Astrocyte (in vitro differentiated cells and primary cell): Measurements from ENCODE around the gene ESPNL. TPM values are rescaled to one million over a fixed set of nuclear protein-coding genes. Genes with fewer than 3 reads are reported as not detected.

Experiments
- DNase-seq: peaks from one replicate; pipeline ENCODE4 v3.0.0-alpha.2; 2010; ENCODE audit warnings: low read depth
- FAIRE-seq: peaks from 2 replicates; lab custom pipeline; 2011; peaks lifted over from hg19 to GRCh38; lab: Jason Lieb, UNC
- H2AFZ ChIP-seq: 2 replicates; pipeline ENCODE4 v1.6.0; 2012; ENCODE audit warnings: low read depth, low read length, inconsistent platforms
- H3K27ac ChIP-seq: 2 replicates; pipeline ENCODE4 v1.5.1; 2011; ENCODE audit warnings: low read depth, low read length, inconsistent platforms
- H3K27me3 ChIP-seq: 2 replicates; pipeline ENCODE4 v1.6.0; 2011; ENCODE audit warnings: low read length, inconsistent platforms; ENCODE audit not compliant: insufficient read depth
- H3K36me3 ChIP-seq: 2 replicates; pipeline ENCODE4 v1.5.1; 2011; ENCODE audit warnings: low read length, inconsistent platforms; ENCODE audit not compliant: insufficient read depth
- H3K4me1 ChIP-seq: 2 replicates; pipeline ENCODE4 v1.5.1; 2011; ENCODE audit warnings: low read length, inconsistent platforms; ENCODE audit not compliant: insufficient read depth
- H3K4me2 ChIP-seq: 2 replicates; pipeline ENCODE4 v1.6.0; 2012; ENCODE audit warnings: low read length, inconsistent platforms
- H3K4me3 ChIP-seq: 2 replicates; pipeline ENCODE4 v1.5.1; 2011; ENCODE audit warnings: low read depth, mild to moderate bottlenecking, low read length, inconsistent platforms; ENCODE audit not compliant: insufficient read depth
- H3K79me2 ChIP-seq: 2 replicates; pipeline ENCODE4 v1.6.0; 2012; ENCODE audit warnings: mild to moderate bottlenecking, low read length, inconsistent platforms; ENCODE audit not compliant: insufficient read depth
- H3K9ac ChIP-seq: 2 replicates; pipeline ENCODE4 v1.6.0; 2012; ENCODE audit warnings: mild to moderate bottlenecking, low read length, inconsistent platforms
- H3K9me3 ChIP-seq: 2 replicates; pipeline ENCODE4 v1.5.1; 2012; ENCODE audit warnings: low read depth, mild to moderate bottlenecking, low read length, inconsistent platforms; ENCODE audit not compliant: insufficient read depth
- H4K20me1 ChIP-seq: 2 replicates; pipeline ENCODE4 v1.6.0; 2012; ENCODE audit warnings: low read length, inconsistent platforms; ENCODE audit not compliant: insufficient read depth
- H3K27ac Mint-ChIP-seq: one replicate; pipeline ENCODE4 v1.8.0; 2021; ENCODE audit warnings: mild to moderate bottlenecking, mixed read lengths; ENCODE audit not compliant: unreplicated experiment
- H3K27me3 Mint-ChIP-seq: one replicate; pipeline ENCODE4 v1.8.0; 2021; ENCODE audit warnings: low read depth, mixed read lengths; ENCODE audit not compliant: unreplicated experiment
- H3K36me3 Mint-ChIP-seq: one replicate; pipeline ENCODE4 v1.8.0; 2021; ENCODE audit warnings: low read depth, mixed read lengths; ENCODE audit not compliant: unreplicated experiment
- H3K4me1 Mint-ChIP-seq: one replicate; pipeline ENCODE4 v1.8.0; 2021; ENCODE audit warnings: low read depth, mixed read lengths; ENCODE audit not compliant: unreplicated experiment
- H3K4me3 Mint-ChIP-seq: one replicate; pipeline ENCODE4 v1.8.0; 2021; ENCODE audit warnings: mild to moderate bottlenecking, moderate library complexity, mixed read lengths; ENCODE audit not compliant: unreplicated experiment
- H3K9me3 Mint-ChIP-seq: one replicate; pipeline ENCODE4 v1.8.0; 2021; ENCODE audit warnings: mild to moderate bottlenecking, mixed read lengths; ENCODE audit not compliant: unreplicated experiment
- EZH2 ChIP-seq: IDR thresholded peaks from 2 replicates; pipeline ENCODE4 v1.6.1; 2012; ENCODE audit warnings: mild to moderate bottlenecking, low read length, inconsistent platforms; ENCODE audit not compliant: insufficient read depth
- total RNA-seq: library from RNA; stranded (reverse); gene quantifications from 2 replicates; pipeline ENCODE4 v1.2.1, GENCODE V29; 2021
- TF ChIP-seq, protein P1 (sequence below): IDR thresholded peaks from 2 replicates; pipeline ENCODE4 v1.5.1; 2011; ENCODE audit warnings: low read depth, mild to moderate bottlenecking, inconsistent platforms, low read length, moderate library complexity; ENCODE audit not compliant: insufficient read depth

The ESPNL gene
- total RNA-seq, 1 donor from 2014 or later: not detected

- no peak for FAIRE-seq
- TF ChIP-seq, protein P1, sequence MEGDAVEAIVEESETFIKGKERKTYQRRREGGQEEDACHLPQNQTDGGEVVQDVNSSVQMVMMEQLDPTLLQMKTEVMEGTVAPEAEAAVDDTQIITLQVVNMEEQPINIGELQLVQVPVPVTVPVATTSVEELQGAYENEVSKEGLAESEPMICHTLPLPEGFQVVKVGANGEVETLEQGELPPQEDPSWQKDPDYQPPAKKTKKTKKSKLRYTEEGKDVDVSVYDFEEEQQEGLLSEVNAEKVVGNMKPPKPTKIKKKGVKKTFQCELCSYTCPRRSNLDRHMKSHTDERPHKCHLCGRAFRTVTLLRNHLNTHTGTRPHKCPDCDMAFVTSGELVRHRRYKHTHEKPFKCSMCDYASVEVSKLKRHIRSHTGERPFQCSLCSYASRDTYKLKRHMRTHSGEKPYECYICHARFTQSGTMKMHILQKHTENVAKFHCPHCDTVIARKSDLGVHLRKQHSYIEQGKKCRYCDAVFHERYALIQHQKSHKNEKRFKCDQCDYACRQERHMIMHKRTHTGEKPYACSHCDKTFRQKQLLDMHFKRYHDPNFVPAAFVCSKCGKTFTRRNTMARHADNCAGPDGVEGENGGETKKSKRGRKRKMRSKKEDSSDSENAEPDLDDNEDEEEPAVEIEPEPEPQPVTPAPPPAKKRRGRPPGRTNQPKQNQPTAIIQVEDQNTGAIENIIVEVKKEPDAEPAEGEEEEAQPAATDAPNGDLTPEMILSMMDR: no peak
- no peak for TF ChIP-seq EZH2
- H3K9me3 Mint-ChIP-seq: no peaks in the 10 kb centered on the region
These were observed 25.2 kb downstream of the ESPNL start for GRCh38 chr2:238125127-238125885.

GRCh38 chr2:238126338-238126737 is 26.2 kb downstream of the ESPNL start:
- Histone ChIP-seq H3K9me3 (no peaks in the 10 kb centered on the region), H3K9ac (no peak overlapping the region), H2AFZ (no peak overlapping the region), H3K4me1 (no peaks in the 10 kb centered on the region), H3K4me3 (no peak overlapping the region), H3K27me3 (no peaks in the 10 kb centered on the region), H3K4me2 (no peak overlapping the region), H3K27ac (no peak overlapping the region), H3K79me2 (no peaks in the 10 kb centered on the region), H4K20me1 (no peaks in the 10 kb centered on the region), H3K36me3 (no peaks in the 10 kb centered on the region)
- no peaks in the 10 kb centered on the region for H3K4me1 Mint-ChIP-seq
- peaks cover 6% of the 10 kb centered on the region for H3K27me3 Mint-ChIP-seq
- no peak overlapping the region for H3K27ac Mint-ChIP-seq
- DNase-seq (no peak), FAIRE-seq (peak; percentile 71)
- H3K36me3 Mint-ChIP-seq: no peaks in the 10 kb centered on the region
- TF ChIP-seq EZH2: no peak
- TF ChIP-seq, protein P1: no peak
- H3K9me3 Mint-ChIP-seq: no peaks in the 10 kb centered on the region
- no peak overlapping the region for H3K4me3 Mint-ChIP-seq

More at GRCh38 chr2:238125127-238125885, 25.2 kb downstream of the ESPNL start:
- Histone ChIP-seq H4K20me1 (no peaks in the 10 kb centered on the region), H3K79me2 (no peaks in the 10 kb centered on the region), H3K27ac (no peak overlapping the region), H3K9me3 (no peaks in the 10 kb centered on the region), H3K4me2 (no peak overlapping the region), H3K4me1 (no peaks in the 10 kb centered on the region), H3K36me3 (no peaks in the 10 kb centered on the region), H3K9ac (no peak overlapping the region), H3K27me3 (no peaks in the 10 kb centered on the region), H2AFZ (no peak overlapping the region), H3K4me3 (no peak overlapping the region)
- Mint-ChIP-seq H3K4me1 (no peaks in the 10 kb centered on the region), H3K27ac (no peak overlapping the region), H3K27me3 (peaks cover 6% of the 10 kb centered on the region), H3K36me3 (no peaks in the 10 kb centered on the region), H3K4me3 (no peak overlapping the region)
- no peak for DNase-seq

GRCh38 chr2:238126775-238127164 is 26.6 kb downstream of the ESPNL start:
- Mint-ChIP-seq H3K9me3 (no peaks in the 10 kb centered on the region), H3K36me3 (no peaks in the 10 kb centered on the region), H3K27me3 (peaks cover 6% of the 10 kb centered on the region), H3K4me3 (no peak overlapping the region), H3K4me1 (no peaks in the 10 kb centered on the region), H3K27ac (no peak overlapping the region)
- H3K27me3 ChIP-seq: no peaks in the 10 kb centered on the region
- no peaks in the 10 kb centered on the region for H3K4me1 ChIP-seq
- no peak overlapping the region for H3K9ac ChIP-seq
- no peak for FAIRE-seq
- DNase-seq: no peak
- H3K36me3 ChIP-seq: no peaks in the 10 kb centered on the region
- H4K20me1 ChIP-seq: no peaks in the 10 kb centered on the region
- H3K27ac ChIP-seq: no peak overlapping the region
- peak overlapping the region; percentile 21 for H3K4me2 ChIP-seq
- TF ChIP-seq, protein P1: no peak
- no peak for TF ChIP-seq EZH2
- peak overlapping the region; percentile 46 for H2AFZ ChIP-seq
- H3K79me2 ChIP-seq: no peaks in the 10 kb centered on the region
- no peaks in the 10 kb centered on the region for H3K9me3 ChIP-seq
- no peak overlapping the region for H3K4me3 ChIP-seq
